HG03045 (cell line): ENCODE data around the gene CFAP44.
"Not testable (repeated sequence)": the region's sequence is repeated elsewhere in the genome, so short reads cannot be mapped to it uniquely, and the experiment has no call there.

Experiments used
- ATAC-seq: cut with Tn5 transposase; IDR thresholded peaks from one replicate; pipeline ENCODE4 v1.9.1; 2021; ENCODE audit warnings: mild to moderate bottlenecking, moderate library complexity; ENCODE audit not compliant: unreplicated experiment

CFAP44 gene

GRCh38 chr3:113441051-113441770 lies at the start of gene CFAP44:
TSS of gene CFAP44 (minus strand) at chr3:113441493. CDS start at chr3:113433664, 7,829 bp downstream.
- no peak for ATAC-seq

GRCh38 chr3:113485161-113485609 lies 43.9 kb upstream of the CFAP44 start:
- ATAC-seq: no peak

- ATAC-seq: no peak
These were observed 27.2 kb upstream of the CFAP44 start for GRCh38 chr3:113468539-113468938.

GRCh38 chr3:113461488-113461887 lies 20.2 kb upstream of the CFAP44 start:
- ATAC-seq: no peak

- ATAC-seq: not testable (repeated sequence)
These were observed 17.3 kb upstream of the CFAP44 start for GRCh38 chr3:113458554-113458953.

DNA sequence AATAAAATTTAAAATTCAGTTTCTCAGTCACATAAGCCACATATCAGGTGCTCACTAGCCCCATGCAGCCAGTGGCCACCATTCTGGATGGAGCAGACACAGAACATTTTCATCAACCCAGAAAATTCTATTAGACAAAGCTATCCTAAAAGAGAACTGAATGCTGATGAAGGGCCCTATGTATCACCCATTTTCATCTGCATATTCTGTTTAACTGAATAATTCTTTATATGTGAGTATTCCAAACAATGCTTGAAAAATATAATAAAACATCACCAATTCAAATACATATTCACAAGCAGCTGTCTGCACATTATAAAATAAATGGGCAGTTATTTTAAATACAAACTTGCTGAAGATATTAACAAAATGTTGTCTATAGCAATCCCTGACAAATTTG lies 14.2 kb upstream of the CFAP44 start:
- no peak for ATAC-seq

DNA sequence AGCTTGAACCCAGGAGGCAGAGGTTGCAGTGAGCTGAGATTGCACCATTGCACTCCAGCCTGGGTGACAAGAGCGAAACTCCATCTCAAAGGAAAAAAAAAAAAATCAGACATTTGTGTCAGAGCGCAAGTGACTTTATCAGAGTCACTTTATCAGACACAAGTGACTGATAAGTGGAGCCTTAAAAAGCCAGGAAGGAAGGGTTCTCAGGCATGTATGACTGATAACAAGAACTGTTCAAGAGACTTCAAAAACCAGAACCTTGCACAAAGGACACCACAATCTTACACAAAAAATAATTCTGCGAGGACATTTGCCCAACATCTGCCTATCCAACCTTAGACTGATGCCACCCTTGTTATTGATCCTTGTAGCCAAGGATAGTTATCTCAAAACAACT lies 13.3 kb upstream of the CFAP44 start:
- no peak for ATAC-seq

DNA sequence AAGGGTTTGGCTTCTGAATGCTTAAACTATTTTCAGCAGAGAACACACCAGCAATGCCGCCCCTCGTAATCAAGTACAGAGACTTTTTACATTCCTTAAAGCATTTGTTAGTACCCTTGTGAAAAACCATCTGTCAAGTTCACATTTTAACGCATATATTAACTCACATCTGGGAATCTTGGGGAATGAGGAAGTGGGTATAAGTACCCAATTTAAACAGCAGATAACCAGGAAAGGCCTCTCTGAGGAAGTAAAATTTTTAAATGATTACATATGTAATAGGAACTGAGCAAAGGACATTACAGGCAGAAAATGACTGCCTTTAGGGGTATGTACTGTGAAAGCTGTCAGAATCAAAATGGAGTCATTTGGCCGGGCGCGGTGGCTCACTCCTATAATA lies 12.8 kb upstream of the CFAP44 start:
- ATAC-seq: no peak

DNA sequence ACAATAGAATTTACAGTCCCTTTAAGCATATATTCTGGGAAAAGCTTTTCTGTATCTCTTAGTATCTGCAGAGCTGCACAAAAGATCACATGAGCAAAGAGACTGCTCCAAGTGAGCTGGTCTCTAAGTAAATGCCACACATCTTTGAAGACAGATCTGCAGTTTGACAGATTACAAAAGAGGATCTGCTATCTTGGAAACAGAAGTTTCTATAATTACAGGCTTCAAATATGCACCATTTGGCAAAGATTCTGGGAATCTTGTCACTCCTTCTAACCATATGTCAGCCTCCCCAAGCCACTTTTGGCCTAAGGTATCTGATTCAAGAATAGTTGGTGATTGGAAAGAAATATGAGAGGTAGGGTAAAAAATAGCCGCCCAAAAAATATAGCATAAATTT lies 9.6 kb upstream of the CFAP44 start:
- ATAC-seq: no peak

DNA sequence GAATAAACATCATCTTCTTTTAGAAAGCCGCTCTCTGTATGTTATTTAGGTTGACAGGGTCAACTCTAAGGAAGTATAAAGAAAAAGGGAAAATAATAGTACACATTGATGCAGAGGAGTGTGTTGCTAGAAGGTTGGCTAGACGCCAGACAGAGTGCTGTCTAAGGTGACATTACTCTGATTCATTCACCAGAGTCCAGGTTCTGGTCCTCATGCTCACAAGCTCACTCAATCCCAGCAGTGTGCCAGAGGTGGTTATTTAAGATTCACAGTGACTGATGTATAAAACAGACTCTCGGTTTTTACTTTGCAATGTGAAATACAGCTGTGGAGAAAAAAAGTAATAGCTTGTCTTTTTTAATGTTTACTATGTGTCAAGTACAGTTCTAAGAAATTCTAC lies 1.7 kb downstream of the CFAP44 start:
- no peak for ATAC-seq

DNA sequence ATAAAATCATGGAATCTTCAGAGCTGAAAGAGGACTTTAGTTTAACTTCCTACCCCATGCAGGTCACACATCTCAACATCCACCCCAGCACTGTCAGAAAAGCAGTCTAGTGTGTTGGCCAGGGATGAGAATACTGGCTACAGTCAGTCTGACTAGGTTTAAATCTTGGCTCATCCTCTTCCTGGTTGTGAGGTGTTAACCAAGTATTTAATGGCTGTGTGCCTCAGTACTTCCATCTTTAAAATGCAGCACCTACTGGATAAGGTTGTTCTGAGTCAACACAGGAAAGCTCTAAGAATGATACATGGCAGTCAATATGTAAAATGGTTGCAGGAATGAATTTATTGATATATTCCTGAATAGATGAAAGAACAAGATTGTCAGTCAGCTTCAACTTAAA lies 3.1 kb downstream of the CFAP44 start:
- ATAC-seq: no peak

DNA sequence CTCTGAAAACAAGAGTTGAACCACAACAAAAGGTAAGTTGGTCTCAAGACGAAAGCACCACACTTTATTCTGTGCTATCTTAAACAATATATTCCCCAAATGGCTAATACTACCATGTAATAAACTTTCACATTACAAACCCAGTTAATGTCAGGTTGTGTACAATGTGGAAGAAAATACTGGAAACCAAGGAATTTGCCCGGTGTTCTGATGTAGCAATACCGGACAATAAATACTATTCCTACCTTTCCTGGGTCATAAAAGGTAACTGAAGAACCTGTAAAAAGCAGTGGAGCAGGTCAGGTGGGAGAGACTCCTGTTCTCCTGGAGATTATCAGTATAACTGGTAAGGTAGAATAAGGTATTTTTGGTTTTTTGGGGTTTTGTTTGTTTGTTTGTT lies 3.9 kb downstream of the CFAP44 start:
- no peak for ATAC-seq

DNA sequence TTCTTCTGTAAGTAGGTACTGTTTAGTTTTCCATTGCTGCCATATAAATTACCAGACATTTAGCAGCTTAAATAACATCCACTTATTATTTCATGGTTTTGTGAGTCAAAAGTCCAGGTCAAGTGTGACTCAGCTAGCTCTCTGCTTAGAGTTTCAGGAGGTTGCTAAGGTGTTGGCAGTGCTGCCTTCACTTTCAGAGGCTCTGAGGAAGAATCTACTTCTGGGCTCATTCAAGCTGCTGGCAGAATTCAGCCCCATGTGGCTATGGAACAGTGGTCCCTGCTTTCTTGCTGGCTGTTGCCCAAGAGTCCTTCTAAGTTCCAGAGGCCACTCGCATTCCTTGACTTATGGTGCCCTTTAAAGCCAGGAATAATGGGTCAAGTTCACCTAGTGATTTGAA lies 4.5 kb downstream of the CFAP44 start:
- no peak for ATAC-seq

- ATAC-seq: no peak
These were observed 9.5 kb downstream of the CFAP44 start for GRCh38 chr3:113431811-113432210.

DNA sequence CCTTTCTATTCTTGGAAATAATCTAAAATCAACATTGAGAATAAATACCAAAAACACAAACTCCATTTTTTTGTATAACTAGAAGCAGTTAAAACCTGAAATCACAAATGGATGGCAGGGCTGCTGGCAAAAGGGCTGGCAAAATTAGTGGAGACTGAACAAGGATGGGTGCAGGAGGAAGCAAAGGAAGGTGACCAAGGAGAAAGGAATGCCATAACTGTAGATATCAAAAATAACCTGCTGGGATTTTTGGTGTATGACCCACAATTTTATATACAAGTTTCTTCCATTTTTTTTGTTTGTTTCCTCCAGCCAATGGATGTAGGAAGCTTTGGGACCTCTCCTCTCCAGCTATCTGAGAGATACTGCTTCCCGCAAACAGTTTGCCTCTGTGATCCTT lies 12.7 kb downstream of the CFAP44 start:
- ATAC-seq: no peak

- ATAC-seq: no peak
These were observed 17.6 kb downstream of the CFAP44 start for GRCh38 chr3:113423699-113424098.

DNA sequence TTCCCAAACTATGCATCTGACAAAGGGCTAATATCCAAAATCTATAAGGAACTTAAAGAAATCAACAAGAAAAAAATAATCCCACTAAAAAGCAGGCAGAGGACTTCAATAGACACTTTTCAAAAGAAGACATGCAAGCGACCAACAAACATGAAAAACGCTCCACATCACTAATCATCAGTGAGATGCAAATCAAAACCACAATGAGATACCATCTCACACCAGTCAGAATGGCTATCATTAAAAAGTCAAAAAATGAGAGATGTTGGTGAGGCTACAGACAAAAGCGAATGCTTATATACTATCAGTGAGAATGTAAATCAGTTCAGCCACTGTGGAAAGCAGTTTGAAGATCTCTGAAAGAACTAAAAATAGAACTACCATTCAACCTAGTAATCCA lies 20.2 kb downstream of the CFAP44 start:
- no peak for ATAC-seq

- ATAC-seq: no peak
These were observed 31.6 kb downstream of the CFAP44 start for GRCh38 chr3:113409676-113410075.

DNA sequence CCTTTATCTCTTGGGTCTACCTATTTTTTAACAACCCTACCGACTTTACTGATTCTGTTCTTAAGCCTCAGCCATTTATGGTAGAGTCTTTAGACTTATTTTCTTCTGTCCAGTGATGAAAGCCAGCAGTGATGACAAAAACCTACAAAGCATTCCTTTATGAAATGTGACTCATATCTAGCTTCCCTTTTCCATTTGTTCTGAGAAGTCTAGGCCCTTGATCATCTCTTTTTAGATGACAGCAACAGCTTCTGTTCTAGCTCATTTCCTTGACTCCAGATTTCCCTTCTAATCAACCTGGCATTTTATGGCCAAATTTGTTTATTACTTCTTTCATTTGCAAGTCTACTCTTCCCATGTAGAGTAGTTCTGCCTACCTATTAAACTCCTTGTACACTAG lies 36.1 kb downstream of the CFAP44 start:
- ATAC-seq: no peak

DNA sequence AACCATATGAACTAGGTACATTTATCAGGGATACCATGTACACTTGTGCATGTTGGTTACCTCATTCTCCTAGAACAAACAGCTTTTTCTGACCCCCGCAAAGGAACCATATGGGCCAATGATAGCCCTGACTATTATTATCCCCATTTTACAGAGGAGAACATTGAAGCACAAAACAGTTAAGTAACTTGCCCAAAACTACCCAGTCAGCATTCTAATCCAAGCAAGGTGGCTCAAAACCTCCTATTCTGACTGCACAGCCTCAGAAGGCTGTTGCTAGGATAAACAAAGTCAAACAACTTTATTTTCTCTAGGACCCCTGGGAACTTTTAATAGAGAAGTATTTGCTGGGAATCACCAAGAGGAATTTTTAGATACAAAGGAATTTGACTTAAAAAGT lies 36.7 kb downstream of the CFAP44 start:
- no peak for ATAC-seq
